Subcutaneous abdominal adipose tissue (tissue), 5 donors: ENCODE data around the gene AGAP9.
"Not testable (repeated sequence)": the region's sequence is repeated elsewhere in the genome, so short reads cannot be mapped to it uniquely, and the experiment has no call there.

Experiments used
- H3K27ac ChIP-seq: one replicate; pipeline ENCODE4 v1.7.0; 2013; ENCODE audit warnings: low read depth, mild to moderate bottlenecking, inconsistent platforms, low read length, moderate library complexity
- H3K27me3 ChIP-seq, 5 donors: one replicate each; pipeline ENCODE4 v1.7.0; 2013; ENCODE audit warnings: low read length in 5 of 5, inconsistent platforms in 1 of 5; ENCODE audit not compliant: control insufficient read depth in 5 of 5, insufficient read depth in 4 of 5
- H3K36me3 ChIP-seq, 5 donors: one replicate each; pipeline ENCODE4 v1.7.0; 2013; ENCODE audit warnings: low read length in 5 of 5; ENCODE audit not compliant: control insufficient read depth in 5 of 5, insufficient read depth in 5 of 5
- H3K4me1 ChIP-seq, 5 donors: one replicate each; pipeline ENCODE4 v1.7.0; 2013; ENCODE audit warnings: low read length in 5 of 5, mild to moderate bottlenecking in 3 of 5, moderate library complexity in 1 of 5; ENCODE audit not compliant: control insufficient read depth in 5 of 5, insufficient read depth in 5 of 5
- H3K4me3 ChIP-seq, 5 donors: one replicate each; pipeline ENCODE4 v1.7.0; 2013; ENCODE audit warnings: low read length in 5 of 5, low read depth in 1 of 5
- H3K9ac ChIP-seq, 5 donors: one replicate each; pipeline ENCODE4 v1.7.0; 2013; ENCODE audit warnings: low read length in 5 of 5, mild to moderate bottlenecking in 4 of 5, moderate library complexity in 3 of 5
- H3K9me3 ChIP-seq, 5 donors: one replicate each; pipeline ENCODE4 v1.7.0; 2013; ENCODE audit warnings: low read length in 5 of 5; ENCODE audit not compliant: control insufficient read depth in 5 of 5
- donor health status: healthy.
- donor health status: healthy.
- donor health status: healthy.
- donor health status: healthy.
- donor health status: healthy.

The AGAP9 gene

DNA sequence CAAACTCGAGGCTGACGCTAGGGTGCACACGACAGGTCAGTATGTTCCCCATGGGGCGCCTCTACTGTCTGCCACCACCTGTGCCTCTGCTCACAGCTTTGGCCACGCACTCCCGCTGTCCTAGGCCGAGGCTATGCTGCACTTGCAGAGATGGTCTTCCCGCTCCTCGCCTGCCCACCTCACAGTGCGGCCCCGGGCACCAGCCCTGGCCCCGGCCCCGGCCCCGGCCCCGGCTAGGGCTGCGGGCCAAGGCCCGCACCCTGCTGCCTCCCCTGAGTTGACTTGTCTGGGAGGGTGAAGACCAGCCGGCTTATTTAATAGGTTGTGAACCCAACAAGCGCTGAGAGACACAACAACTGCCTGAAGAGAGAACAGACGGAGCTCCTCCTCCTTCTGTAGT lies at the start of gene AGAP9:
AGAP9 (minus strand) TSS at position 164 of the 400 bp plus-strand sequence; CDS start at position 52, 112 bp downstream.
- H3K4me1 ChIP-seq, H3K36me3 ChIP-seq, H3K9ac ChIP-seq, H3K27ac ChIP-seq, H3K9me3 ChIP-seq, H3K27me3 ChIP-seq, H3K4me3 ChIP-seq: not testable (repeated sequence)

DNA sequence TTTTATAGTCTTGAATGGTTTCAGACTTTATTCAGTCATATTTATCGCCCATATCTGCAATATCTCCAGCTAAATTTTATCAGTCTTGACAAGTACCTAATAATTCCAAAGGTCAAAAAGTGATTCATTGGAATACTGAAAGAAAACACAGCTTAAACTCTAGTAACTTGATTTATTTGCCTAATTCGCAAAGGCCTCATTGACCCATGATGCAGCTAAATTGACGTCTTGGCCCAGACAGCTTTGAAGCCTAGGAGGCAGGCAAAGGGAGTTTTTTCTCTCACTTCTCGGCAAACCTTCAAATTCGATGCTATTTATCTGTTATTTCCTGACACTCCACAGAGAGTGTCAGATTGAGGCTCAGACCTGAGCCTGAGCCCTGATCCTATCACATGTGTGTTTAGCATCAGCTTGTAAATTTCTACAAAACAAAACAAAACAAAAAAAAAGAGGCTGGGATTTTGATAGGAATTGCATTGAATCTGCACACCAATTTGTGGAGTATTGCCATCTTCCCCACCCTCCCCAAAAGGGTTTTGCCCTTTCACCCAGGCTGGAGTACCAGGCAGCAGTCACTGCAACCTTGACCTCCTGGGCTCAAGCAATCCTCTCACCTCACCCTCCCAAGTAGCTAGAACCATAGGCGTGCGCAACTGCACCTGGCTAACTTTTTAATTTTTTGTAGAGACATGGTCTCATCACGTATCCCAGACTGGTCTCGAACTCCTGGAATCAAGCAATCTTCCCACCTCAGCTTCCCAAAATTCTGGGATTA lies 47.9 kb upstream of the AGAP9 start:
- not testable (repeated sequence) for H3K9me3 ChIP-seq, H3K27ac ChIP-seq, H3K27me3 ChIP-seq, H3K9ac ChIP-seq, H3K4me3 ChIP-seq, H3K36me3 ChIP-seq, H3K4me1 ChIP-seq

DNA sequence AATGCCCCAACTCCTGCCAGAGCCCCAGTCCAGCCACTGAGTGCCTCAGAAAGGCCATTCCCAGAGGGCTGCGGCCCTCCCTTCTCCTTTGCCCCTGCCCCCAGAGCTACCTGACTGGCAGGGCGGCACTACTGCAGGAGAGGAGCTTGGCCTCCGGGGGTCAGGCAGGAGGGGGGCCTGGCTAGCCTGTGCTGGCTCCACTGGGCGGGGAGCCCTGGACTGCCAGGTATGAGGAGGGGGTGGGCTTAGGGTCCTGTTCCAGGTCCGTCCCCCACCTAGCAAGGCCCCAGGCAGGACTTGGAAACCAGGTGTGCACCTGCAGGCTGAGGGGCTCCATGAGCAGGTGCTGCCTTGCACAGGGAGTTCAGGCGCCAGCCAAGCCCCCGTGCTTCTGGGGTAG lies 43.3 kb upstream of the AGAP9 start:
- H3K4me1 ChIP-seq, H3K27ac ChIP-seq, H3K9me3 ChIP-seq, H3K4me3 ChIP-seq, H3K36me3 ChIP-seq, H3K27me3 ChIP-seq, H3K9ac ChIP-seq: not testable (repeated sequence)

DNA sequence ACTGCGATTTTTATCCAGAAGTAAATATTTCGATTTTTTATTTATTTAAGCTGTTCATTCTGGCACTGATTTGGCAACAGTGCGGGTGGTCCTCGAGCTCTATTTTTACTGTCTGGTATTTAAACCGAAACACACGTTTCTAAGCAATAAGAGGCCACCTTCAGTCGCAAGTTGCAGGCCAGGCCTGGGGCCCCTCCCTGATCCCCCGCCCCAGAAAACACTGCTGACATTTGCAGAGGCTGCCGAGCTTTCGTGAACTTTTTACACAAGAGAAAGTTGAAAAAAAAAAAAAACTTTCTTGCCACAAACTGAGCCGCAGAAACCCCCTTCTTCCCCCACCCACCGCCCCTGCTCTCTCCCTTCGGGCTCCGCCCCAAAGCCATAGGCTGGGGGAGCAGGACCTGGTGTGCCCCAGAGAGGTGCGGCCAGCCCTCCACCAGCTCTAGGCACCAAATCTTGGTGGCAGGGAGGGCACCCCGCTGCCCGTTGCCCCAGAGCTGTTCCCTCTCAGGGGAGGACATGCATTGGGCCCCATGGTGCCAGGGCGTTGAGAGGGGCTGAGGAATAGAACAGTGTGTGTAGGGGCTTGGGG lies 42.8 kb upstream of the AGAP9 start:
- H3K9ac ChIP-seq, H3K4me3 ChIP-seq, H3K27ac ChIP-seq: not testable (repeated sequence)

DNA sequence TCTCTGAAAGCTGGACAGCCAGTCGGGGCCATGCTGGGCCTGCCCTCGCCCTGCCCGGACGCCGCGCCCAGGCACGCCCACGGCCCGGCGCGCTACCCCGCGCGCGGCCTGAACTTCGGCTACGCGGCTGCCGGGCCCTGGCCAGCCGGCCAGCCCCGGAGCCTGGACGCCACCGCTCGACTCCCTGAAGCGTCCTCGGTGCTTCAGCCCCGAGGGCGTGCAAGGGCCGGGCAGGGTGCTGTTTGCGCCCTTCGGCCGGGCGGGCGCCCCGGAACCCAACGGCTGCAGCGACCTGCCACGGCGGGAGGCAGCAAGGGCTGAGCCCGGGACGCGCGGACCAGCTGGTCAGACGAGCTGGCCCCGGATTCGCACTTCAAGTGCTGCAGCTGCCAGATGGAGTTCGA lies 42.1 kb upstream of the AGAP9 start:
- not testable (repeated sequence) for H3K27me3 ChIP-seq, H3K27ac ChIP-seq, H3K36me3 ChIP-seq, H3K4me3 ChIP-seq, H3K9ac ChIP-seq, H3K9me3 ChIP-seq, H3K4me1 ChIP-seq

More for the DNA sequence above, 42.8 kb upstream of the AGAP9 start:
- H3K27me3 ChIP-seq, H3K9me3 ChIP-seq, H3K36me3 ChIP-seq, H3K4me1 ChIP-seq: not testable (repeated sequence)

DNA sequence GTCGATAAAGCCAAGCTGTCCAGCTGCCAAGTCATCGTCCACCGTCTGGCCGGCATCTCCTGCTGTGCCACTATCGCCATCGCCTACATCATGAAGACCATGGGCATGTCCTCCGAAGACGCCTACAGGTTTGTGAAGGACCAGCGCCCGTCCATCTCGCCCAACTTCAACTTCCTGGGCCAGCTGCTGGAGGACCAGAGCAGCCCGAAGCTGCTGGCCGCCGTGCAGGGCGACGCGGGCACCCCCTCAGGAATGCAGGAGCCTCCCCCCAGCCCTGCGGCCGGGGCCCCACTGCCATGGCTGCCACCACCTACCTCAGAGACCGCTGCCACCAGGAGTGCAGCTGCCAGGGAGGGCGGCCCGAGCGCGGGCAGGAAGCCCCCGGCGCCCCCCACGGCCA lies 41.5 kb upstream of the AGAP9 start:
- H3K4me1 ChIP-seq, H3K9ac ChIP-seq, H3K27me3 ChIP-seq, H3K36me3 ChIP-seq, H3K9me3 ChIP-seq, H3K4me3 ChIP-seq, H3K27ac ChIP-seq: not testable (repeated sequence)

DNA sequence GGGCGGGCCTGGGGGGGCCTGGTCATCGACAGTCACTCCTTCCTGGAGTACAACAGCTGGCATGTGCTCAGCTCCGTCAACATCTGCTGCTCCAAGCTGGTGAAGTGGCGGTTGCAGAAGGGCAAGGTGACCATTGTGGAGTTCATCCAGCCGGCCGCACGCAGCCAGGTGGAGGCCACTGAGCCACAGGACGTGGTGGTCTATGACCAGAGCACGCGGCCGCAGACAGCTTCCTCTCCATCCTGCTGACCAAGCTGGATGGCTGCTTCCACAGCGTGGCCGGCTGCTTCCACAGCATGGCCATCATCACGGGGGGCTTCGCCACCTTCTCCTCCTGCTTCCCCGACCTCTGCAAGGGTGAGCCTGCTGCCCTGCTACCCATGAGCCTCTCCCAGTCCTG lies 40.9 kb upstream of the AGAP9 start:
- H3K27ac ChIP-seq, H3K36me3 ChIP-seq, H3K9me3 ChIP-seq, H3K4me1 ChIP-seq, H3K9ac ChIP-seq, H3K27me3 ChIP-seq, H3K4me3 ChIP-seq: not testable (repeated sequence)

DNA sequence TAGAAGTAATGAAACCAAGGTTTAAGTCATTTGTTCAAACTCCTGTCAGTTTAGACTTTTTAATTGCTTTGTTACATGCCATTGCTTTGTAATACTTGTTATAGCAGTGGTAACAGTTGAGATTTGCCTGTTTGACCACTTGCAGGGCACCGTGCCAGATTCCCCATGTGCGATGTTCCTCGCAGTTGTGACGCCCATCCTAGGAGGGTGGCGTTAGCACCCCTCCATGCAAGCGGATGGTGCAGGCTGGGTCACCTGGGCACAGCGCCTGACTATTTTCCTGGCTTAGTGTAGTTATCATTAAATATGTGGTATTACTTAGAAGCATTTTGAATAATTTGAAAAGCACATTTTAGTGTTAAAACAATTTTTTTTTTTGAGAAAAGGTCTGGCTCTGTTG lies 37.0 kb upstream of the AGAP9 start:
- H3K27ac ChIP-seq, H3K4me3 ChIP-seq, H3K9me3 ChIP-seq, H3K4me1 ChIP-seq, H3K27me3 ChIP-seq, H3K9ac ChIP-seq, H3K36me3 ChIP-seq: not testable (repeated sequence)

DNA sequence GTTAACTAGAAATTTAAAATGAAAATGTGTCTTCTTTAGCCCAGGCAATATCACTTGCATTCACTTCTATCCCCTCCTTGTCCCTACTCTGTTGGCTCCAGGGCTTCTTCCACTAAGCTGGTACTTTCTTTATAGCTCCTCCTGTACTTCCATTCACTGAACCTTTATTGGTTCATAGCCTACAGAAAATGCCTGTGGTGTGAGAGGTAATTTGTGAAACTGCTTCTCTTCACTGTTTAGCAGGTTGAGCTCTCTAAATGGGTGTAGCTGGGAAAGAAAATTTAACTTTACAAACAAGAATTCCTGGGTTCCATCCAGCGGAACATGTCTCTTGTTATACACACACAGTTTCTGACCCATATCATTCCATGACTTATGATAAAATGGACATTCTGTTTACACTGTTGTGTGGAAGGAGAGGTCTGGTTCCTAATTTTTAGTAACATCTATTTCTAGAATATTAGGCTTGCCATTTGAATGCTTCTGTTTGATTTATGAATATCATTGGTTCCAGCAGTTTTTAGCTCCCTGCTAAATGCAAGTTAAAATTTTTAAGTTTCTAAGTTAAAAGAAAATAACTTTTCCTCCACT lies 36.4 kb upstream of the AGAP9 start:
- not testable (repeated sequence) for H3K27ac ChIP-seq, H3K9ac ChIP-seq, H3K27me3 ChIP-seq, H3K4me1 ChIP-seq, H3K36me3 ChIP-seq, H3K4me3 ChIP-seq, H3K9me3 ChIP-seq

DNA sequence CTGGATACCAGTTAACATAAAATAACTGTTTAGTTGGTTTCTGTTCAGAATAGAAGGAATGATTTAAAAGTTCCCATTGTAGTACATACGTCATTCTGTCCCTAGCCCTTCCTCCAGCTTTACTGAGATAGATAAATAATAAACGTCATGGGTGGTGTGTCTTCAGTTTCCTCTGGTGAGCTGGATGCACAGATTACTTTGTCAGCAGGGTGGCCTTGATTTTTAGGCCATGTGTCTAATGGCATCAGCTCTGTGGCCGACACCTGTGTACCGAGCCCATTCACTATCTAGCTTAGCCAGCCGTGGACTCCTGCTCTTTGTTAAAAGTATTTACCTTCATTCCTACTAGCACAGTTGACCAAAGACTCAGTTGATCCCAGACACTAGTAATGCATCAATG lies 34.7 kb upstream of the AGAP9 start:
- not testable (repeated sequence) for H3K9ac ChIP-seq, H3K36me3 ChIP-seq, H3K27me3 ChIP-seq, H3K4me1 ChIP-seq, H3K9me3 ChIP-seq, H3K27ac ChIP-seq, H3K4me3 ChIP-seq
